Hematopoietic multipotent progenitor cell treated with erythropoietin and hydrocortisone succinate and interleukin-3 and kit ligand, for 4 days (in vitro differentiated cells): ENCODE measurements around the gene ROPN1B.
"Not testable (repeated sequence)": the region's sequence is repeated elsewhere in the genome, so short reads cannot be mapped to it uniquely, and the experiment has no call there.

ENCODE experiments used
- DNase-seq: peaks from one replicate; pipeline ENCODE4 v3.0.0-alpha.2; 2015

The ROPN1B gene

GRCh38 chr3:125968701-125969592 lies at the start of gene ROPN1B:
Gene ROPN1B (plus strand): TSS chr3:125969178. CDS start chr3:125972055, 2,877 bp downstream.
- DNase-seq = not testable (repeated sequence)

- DNase-seq = not testable (repeated sequence)
These were observed 48.8 kb upstream of the ROPN1B start for GRCh38 chr3:125920191-125920590.

DNA sequence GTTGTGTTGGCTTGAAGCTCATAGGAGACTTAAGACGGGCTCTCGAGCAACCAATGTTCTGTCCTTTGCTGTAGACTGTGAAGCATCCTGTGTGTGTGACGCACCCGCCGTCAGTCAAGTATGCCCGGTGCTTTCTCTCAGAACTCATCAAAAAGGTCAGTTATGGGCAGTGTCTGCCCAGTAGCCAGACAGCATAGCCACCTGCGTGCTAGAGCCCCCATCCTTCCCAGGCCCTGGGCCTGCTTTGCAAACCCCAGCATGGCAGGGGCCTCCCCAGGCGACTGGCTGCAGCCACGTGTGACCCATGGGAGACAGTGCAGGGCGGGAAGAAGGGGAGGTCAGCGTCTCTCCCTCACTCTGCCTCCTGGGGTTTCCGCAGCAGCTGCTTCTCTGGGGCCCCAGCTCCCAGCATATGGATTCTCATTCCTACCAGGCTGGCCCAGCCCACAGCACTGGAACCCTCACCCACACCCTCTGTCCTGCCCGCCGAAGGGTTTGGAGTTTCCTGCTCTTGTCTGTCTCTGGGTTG lies 48.2 kb upstream of the ROPN1B start:
- DNase-seq = not testable (repeated sequence)

DNA sequence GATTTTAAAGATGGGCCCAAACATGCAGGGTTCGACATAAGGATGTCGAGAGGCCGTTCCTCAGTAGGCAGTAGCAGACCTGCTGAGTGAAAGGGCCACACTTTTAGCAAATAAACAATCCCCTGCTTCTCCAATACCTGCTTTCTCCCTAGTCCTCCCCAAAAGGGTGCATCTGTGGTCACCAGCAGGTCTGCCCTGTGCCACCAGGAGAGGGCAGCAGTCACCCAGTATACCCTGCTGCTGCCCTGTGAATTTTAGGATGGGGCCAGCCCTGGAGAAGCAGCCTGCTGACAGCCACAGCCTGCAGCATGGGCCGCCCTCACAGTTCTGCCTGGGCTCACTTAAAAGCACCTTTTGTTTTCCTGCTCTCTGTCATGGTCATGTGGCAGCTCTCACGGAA lies 47.3 kb upstream of the ROPN1B start:
- peak; percentile 72 for DNase-seq

GRCh38 chr3:125923324-125924115 lies 45.5 kb upstream of the ROPN1B start:
- DNase-seq = not testable (repeated sequence)

DNA sequence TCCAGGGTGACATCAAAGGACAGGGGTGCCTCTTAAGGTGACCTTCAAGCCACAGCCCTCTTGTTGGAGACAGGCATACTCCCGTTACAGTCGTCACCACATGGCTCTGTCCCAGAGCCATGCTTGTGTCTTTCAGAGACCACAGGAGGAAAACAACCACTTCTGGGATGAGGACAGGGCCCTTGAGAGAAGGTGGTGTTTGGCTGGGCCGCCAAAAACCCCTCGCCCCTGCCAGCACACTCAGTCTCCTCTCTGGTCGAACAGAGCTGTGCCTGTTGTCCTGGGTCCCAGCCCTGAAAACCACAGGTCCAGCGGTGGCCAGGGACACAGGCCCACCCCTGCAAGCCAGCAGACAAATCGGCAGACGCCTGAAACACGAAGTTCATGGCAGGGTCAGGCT lies 44.7 kb upstream of the ROPN1B start:
- not testable (repeated sequence) for DNase-seq

DNA sequence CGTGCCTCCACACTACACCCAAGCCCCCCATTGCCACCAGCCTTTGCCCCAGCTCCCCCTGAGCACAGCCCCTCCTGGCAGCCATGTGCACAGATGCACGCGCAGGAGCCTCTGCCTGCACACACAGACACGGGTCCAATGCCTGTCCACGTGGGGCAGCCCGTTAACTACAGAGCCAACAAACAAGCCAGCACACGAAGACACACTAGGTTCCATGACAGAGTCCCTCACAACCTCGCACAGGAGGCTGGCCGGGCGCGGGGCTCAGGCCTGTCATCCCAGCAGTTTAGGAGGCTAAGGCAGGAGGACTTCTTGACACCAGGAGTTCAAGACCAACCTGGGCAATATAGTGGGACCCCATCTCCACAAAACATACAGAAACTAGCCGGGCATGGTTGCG lies 43.3 kb upstream of the ROPN1B start:
- not testable (repeated sequence) for DNase-seq

GRCh38 chr3:125928771-125929545 lies 40.0 kb upstream of the ROPN1B start:
- peak; percentile 56 for DNase-seq

GRCh38 chr3:125929765-125930164 lies 39.2 kb upstream of the ROPN1B start:
- DNase-seq = not testable (repeated sequence)

DNA sequence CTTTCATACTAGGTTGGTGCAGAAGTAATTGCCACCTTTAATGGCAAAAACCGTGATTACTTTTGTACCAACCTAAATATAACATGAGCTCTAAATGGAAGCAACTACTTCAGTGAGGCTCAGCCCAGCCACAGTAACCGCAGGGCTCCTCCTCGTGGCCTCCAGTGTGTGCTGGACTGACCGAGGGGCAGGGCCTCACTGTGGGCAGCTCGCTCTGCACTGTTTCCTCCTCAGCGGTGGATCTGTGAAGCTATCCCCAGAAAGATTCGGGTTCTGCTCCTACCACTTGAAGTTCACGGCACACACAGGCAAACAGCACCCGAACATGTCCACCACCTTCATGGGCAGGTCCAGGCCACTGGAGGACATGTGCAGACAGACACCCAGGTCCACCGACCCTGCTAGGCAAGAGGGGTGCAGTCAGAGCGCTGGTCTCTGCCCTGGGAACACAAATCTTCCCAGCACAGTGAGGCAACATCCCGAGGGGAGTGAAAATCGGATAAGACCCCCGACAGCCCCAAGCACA lies 37.6 kb upstream of the ROPN1B start:
- not testable (repeated sequence) for DNase-seq

DNA sequence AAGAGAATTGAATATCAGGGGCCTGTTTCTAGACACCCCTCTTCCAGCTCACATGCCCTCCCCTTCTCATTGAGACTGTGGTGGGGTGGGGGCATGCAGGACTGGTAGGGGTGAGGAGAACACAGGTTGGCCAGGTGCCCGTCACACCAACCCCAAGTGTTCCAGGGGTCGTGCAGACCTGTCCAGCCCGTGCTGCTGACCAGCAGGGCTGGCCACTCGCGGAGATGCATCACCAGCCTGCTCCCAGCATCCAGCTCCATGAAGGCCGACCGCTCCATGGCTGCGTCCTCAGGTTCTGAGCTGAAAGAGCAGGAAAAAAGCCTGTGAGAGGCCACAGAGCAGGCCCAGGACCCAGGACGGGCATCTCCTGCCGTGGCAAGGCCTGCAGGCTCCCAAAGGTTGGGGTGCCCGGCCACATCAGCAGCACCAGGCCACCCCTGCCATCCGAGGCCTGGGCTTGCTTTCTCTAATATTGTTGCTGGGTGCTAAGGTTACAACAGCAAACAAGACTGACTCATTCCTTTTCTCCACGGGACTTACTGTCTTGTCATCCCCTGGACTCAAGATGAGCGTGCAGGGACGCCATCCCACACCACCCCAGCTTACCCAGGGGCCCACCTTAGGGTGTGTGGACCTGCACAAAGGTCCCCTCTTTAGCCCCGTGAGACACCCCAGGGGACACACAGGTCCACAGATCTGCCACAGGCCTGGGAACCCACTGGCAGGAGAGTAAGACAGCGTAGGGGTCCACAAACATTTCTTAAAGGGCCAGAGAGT lies 35.4 kb upstream of the ROPN1B start:
- DNase-seq = not testable (repeated sequence)

DNA sequence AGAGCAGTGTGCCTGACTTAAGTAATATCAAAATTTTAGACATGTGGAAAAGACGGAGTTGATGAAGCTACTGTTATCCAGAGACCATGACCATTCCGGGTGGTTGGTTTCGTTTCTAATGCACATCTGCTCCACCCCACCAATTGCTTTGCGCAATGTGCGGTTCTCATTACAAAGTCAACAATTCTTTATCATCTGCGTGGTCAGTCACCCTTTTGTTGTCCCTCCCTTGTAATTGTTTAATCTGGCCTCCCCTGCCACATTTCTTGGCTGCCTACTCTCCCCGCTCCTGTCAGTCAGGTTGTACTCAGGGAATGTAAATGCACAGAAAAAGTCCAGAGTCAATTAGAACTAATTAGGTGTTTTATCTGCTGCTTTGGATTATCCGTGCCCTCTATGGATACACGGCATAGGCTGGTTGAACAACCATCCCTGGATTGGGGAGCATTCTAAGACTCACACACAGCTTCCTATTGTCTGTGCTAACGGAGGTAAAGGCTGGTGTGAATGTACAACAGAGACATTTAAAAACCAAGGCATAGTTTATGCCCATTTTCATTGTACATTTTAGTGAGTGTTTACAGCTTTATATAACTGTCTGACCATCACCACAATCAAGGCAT lies 33.6 kb upstream of the ROPN1B start:
- peak; percentile 16 for DNase-seq

DNA sequence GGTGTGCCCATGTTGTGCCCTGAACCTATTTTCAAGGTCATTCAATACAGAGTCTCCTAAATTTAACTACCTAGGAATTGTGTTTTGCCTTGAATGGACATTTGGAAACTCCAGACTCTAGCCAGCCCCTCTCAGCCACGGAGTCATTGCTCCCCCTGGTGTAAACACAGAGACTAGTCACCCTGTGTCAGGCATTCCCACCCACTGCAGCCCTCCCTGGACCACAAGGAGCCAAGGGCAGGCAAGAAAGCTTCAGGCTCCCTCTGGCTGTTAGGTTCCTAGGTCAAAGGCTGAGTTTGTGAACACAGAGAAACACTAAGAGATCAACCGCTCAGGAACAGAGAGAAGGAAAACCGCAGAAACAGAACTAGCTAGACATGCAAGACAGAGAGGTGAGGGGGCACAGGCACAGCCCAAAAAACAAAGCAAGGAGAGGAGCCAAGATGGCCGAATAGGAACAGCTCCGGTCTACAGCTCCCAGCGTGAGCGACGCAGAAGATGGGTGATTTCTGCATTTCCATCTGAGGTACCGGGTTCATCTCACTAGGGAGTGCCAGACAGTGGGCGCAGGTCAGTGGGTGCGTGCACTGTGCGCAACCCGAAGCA lies 32.7 kb upstream of the ROPN1B start:
- DNase-seq = peak; percentile 17

- DNase-seq = not testable (repeated sequence)
These were observed 32.1 kb upstream of the ROPN1B start for GRCh38 chr3:125936891-125937290.

GRCh38 chr3:125947806-125948205 lies 21.2 kb upstream of the ROPN1B start:
- DNase-seq = not testable (repeated sequence)

- not testable (repeated sequence) for DNase-seq
These were observed 20.1 kb upstream of the ROPN1B start for GRCh38 chr3:125948901-125949300.

- not testable (repeated sequence) for DNase-seq
These were observed 17.8 kb upstream of the ROPN1B start for GRCh38 chr3:125951176-125951575.

DNA sequence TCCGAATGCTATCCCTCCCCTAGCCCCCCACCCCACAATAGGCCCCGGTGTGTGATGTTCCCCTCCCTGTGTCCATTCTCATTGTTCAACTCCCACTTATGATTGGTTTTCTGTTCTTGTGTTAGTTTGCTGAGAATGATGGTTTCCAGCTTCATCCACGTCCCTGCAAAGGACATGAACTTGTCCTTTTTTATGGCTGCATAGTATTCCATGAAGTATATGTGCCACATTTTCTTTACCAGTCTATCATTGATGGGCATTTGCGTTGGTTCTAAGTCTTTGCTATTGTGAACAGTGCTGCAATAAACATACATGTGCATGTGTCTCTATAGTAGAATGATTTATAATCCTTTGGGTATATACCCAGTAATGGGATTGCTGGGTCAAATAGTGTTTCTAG lies 12.0 kb upstream of the ROPN1B start:
- not testable (repeated sequence) for DNase-seq

DNA sequence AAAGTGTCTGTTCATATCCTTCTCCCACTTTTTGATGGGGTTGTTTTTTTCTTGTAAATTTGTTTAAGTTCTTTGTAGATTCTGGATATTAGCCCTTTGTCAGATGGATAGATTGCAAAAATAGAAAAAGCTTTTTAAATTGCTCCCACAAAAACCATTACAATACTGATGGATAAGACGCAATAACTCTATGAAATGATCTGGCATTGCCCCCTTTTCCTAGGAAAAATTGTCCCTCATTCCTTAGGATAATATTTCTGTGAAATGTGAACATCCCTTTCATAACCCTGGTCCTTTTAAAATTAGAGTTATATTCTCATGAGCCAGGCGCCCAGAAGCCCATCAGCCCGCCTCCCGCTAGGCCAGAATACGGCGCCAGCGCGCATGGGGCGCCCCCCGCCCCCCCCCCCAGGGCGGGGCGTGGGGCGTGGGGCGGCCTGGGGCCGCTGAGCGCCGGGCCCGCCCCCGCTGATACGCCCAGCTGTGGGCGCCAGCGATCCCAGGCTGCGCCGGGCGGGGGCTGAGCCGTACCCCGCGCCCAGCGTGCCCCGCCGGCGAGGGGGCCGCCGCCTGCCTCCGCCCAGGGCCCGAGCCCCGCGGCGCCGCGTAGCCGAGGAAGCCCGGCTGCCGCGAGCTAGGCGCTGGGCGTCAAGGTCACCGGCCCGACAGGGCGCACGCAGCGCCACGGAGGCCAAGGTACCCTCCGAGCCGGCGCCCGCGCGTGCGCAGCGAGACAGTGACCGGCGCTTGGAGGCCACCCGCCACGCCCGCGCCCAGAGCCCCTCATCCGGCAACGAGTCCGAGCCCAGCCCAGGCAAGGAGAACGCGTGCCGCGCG lies 11.1 kb upstream of the ROPN1B start:
- peak; percentile 29 for DNase-seq
